C4-2B (cell line): ENCODE data around the gene GRIK4.

Experiments
- CTCF ChIP-seq: fragments of 450-650 bp; conservative IDR thresholded peaks from 2 replicates; pipeline ENCODE4 v1.5.1; 2017; ENCODE audit warnings: mild to moderate bottlenecking
- ZFX ChIP-seq: fragments of 450-650 bp; IDR thresholded peaks from 2 replicates; pipeline ENCODE4 v1.6.1; 2017

- no peak for TF ChIP-seq CTCF
- no peak for TF ChIP-seq ZFX
These were observed 48.7 kb upstream of the GRIK4 start for GRCh38 chr11:120462825-120463224.
